ENCODE data around the gene KLHL7.

DNA sequence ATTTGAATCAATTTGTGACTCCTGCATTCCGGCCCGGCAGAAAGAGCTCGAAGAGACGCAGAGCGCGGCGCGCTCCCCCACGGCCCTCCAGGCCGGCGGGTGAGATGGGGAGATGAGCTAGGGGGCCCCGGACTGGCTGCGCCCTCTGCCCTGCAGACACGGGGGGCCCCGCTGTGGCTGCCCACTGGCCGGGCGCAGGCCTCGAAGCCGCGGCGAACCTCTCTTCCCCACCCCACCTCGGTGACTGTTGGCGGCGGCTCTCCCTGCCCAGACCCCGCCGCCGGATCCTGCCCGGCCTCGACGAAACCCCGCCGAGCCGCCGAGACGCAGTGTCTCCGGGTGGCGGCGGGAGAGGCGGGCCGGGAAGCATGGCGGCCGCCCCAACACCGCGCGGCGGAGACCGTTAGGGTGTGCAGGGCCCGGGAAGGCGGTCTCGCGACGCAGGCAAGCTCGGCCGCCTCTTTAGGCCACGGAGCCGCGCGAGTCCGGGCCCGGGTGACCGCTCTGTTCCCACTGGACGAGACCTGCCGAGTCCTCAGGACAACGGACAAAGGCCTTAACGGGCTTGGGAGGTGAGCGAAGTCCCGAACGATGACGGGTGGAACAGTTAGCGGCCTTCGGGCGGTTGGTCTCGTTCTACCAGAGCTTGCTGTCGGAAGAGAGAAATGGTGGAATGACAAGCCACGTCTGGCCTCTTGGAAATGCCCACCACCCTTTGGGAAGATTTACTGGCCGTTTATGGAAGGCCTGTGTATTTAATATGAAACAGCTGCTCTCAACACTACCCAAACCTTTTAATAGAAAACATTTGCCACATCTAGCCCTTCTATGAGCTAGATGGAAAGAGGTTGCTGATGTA, 100.6 kb downstream of the KLHL7 start:
- no peak for TF ChIP-seq BRCA1 (IDR thresholded peaks at IDR 0.05)
- TF ChIP-seq BRCA1 (CRISPR knock-in tag; IDR thresholded peaks at IDR 0.05) = no peak
- no peak for TF ChIP-seq HMG20B (CRISPR knock-in tag; IDR thresholded peaks at IDR 0.05)
- TF ChIP-seq CREM (IDR thresholded peaks at IDR 0.05; ENCODE audit: low read depth) = no peak
- TF ChIP-seq KDM1A (IDR thresholded peaks at IDR 0.05) = no peak
- TF ChIP-seq, protein P1, sequence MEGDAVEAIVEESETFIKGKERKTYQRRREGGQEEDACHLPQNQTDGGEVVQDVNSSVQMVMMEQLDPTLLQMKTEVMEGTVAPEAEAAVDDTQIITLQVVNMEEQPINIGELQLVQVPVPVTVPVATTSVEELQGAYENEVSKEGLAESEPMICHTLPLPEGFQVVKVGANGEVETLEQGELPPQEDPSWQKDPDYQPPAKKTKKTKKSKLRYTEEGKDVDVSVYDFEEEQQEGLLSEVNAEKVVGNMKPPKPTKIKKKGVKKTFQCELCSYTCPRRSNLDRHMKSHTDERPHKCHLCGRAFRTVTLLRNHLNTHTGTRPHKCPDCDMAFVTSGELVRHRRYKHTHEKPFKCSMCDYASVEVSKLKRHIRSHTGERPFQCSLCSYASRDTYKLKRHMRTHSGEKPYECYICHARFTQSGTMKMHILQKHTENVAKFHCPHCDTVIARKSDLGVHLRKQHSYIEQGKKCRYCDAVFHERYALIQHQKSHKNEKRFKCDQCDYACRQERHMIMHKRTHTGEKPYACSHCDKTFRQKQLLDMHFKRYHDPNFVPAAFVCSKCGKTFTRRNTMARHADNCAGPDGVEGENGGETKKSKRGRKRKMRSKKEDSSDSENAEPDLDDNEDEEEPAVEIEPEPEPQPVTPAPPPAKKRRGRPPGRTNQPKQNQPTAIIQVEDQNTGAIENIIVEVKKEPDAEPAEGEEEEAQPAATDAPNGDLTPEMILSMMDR (IDR thresholded peaks at IDR 0.05 in 2 of 3, conservative IDR thresholded peaks at IDR 0.05 in 1 of 3; ENCODE audit: insufficient read depth in 2 of 3, low read depth in 1 of 3, low read length in 3 of 3) = no peak
- TF ChIP-seq HMBOX1 (IDR thresholded peaks at IDR 0.05) = no peak
- no peak for TF ChIP-seq BACH1 (tag; IDR thresholded peaks at IDR 0.05)
- TF ChIP-seq ZNF175 (CRISPR knock-in tag; IDR thresholded peaks at IDR 0.05; ENCODE audit: low read depth) = no peak
- TF ChIP-seq ATF1 (CRISPR knock-in tag; IDR thresholded peaks at IDR 0.05) = no peak
- no peak for TF ChIP-seq ATF1 (tag; IDR thresholded peaks at IDR 0.05)
- no peak for TF ChIP-seq ZNF239 (CRISPR knock-in tag; IDR thresholded peaks at IDR 0.05)
- no peak for TF ChIP-seq SAFB2 (IDR thresholded peaks at IDR 0.05; ENCODE audit: borderline replicate concordance, low read depth, low read length, severe bottlenecking)
- TF ChIP-seq ZC3H4 (CRISPR knock-in tag; IDR thresholded peaks at IDR 0.05; ENCODE audit: borderline replicate concordance) = no peak

Measured in K562 (cell line).